ENCODE results near the gene MIR17HG.

The MIR17HG gene

GRCh38 chr13:91361755-91362271 is 14.3 kb downstream of the MIR17HG start:
- H3K27ac ChIP-seq, result no peak overlapping the region
- no peak overlapping the region for H3K4me3 ChIP-seq

- H3K27ac ChIP-seq, result no peak overlapping the region
- no peak overlapping the region for H3K4me3 ChIP-seq
Measured at GRCh38 chr13:91362908-91363307, 15.4 kb downstream of the MIR17HG start.

- Histone ChIP-seq H3K4me3 (no peak overlapping the region), H3K27ac (no peak overlapping the region)
Measured at GRCh38 chr13:91368101-91368500, 20.6 kb downstream of the MIR17HG start.

DNA sequence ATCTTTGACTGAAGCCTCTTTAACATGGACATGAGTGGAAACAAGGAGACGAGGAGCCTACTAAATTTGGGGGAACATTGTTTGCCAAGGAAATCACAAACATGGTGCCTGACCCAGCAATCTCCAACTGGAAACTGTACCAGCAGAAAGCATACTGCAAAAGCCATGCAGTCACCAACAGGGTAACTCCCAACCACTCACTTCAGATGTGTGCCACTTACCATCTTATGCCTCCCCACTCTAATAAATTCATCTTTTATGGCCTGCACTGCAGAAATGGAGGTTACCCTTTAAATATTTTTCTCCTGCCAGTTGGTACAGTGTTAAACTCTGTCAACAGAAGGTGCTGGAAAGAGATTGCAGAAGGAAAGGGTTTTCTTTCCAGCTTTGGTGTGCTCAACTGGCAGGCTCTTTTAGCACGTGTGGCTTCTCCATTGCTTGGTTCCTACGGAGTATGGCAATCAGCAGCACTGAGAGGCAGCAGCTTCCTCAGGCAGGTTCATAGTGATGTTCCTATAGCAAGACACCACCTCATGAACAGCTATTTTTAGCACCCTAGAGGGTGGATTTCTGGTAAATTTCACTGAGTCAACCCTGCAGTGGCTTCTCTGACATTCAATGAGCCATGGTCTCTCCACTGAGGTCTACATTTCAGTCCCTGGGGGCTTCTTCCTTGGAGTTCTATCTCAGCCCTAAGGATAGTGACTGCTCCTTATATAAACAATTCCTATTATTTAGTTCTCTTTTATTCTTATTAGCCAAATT is 21.4 kb downstream of the MIR17HG start:
- H3K4me3 ChIP-seq, result no peak overlapping the region
- H3K27ac ChIP-seq, result no peak overlapping the region

- H3K27ac ChIP-seq, result no peak overlapping the region
- no peak overlapping the region for H3K4me3 ChIP-seq
Measured at GRCh38 chr13:91369441-91369831, 21.9 kb downstream of the MIR17HG start.

DNA sequence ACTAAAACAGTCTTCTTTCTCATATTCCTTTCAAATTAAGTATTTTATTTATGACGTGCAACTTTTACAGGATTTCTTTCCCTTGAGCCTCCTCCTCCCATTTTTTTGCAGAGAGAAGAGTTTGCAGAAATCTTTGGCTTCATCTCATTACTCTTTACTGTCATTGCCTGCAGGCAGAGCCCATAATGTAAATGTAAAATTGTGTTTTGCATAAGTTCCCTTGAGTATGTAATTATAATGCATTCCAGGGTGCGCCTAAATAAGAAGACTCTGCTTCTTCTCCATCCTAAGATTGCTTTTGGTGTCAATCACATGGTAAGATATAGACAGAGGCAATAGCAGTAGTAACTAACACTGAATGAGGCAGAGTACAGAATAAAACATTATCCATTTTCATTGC is 23.0 kb downstream of the MIR17HG start:
- Histone ChIP-seq H3K27ac (no peak overlapping the region), H3K4me3 (no peak overlapping the region)

GRCh38 chr13:91372911-91373310 is 25.4 kb downstream of the MIR17HG start:
- no peak overlapping the region for H3K4me3 ChIP-seq
- H3K27ac ChIP-seq, result no peak overlapping the region

DNA sequence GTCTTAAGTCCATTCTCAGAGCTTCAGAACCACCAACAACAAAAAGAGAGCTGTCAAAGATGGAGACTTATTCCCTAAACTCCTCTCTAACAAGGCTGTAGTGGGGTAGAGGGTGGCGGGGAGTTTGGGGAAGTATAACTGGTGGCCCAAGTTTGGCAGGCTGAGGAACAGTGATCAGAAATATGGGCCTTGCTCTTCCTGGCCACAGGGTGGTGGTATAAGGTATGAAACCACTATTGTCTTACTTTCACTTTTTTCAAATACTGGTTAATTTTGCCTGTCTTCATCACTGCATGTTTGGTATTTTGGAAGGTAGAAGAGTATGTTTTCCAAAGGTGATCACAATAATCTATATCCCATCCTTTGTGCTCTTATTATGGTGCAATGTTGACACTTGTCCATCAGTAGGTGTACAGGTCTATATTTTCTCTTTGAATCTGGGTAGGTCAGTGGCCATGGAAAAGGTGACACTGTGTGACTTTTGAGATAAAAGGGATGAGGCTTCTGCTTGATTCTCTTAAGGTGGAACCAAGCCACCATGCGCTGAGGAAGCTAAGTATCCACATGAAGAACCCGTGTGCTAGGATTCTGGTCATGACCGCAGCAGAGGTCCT is 27.7 kb downstream of the MIR17HG start:
- H3K27ac ChIP-seq, result no peak overlapping the region
- H3K4me3 ChIP-seq, result no peak overlapping the region

GRCh38 chr13:91381371-91381770 is 33.9 kb downstream of the MIR17HG start:
- no peak overlapping the region for H3K4me3 ChIP-seq
- no peak overlapping the region for H3K27ac ChIP-seq

DNA sequence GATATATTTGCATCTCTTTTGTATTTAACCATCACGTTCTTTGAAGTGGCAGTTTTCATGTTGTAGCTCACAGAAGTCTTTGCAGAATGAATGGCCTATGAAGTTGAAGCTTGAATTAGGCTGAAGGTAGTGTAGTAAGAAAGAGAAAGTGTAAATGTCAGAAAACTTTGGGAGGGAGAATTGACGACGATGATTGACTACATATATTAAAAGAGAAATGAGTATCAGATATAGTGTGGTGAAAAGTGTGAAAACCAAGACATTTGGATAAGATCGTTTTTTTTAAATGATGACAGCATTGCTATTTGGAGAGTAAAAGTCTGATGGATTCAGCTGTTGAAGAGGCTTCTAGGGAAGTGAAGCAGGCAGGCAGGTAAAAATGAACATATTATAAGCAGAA is 36.3 kb downstream of the MIR17HG start:
- Histone ChIP-seq H3K27ac (no peak overlapping the region), H3K4me3 (no peak overlapping the region)

GRCh38 chr13:91384896-91385295 is 37.4 kb downstream of the MIR17HG start:
- Histone ChIP-seq H3K27ac (no peak overlapping the region), H3K4me3 (no peak overlapping the region)

GRCh38 chr13:91389186-91389585 is 41.7 kb downstream of the MIR17HG start:
- no peak overlapping the region for H3K27ac ChIP-seq

GRCh38 chr13:91397595-91397994 is 50.1 kb downstream of the MIR17HG start:
- Histone ChIP-seq H3K4me3 (no peak overlapping the region), H3K27ac (no peak overlapping the region)

More at GRCh38 chr13:91389186-91389585, 41.7 kb downstream of the MIR17HG start:
- H3K4me3 ChIP-seq, result no peak overlapping the region

DNA sequence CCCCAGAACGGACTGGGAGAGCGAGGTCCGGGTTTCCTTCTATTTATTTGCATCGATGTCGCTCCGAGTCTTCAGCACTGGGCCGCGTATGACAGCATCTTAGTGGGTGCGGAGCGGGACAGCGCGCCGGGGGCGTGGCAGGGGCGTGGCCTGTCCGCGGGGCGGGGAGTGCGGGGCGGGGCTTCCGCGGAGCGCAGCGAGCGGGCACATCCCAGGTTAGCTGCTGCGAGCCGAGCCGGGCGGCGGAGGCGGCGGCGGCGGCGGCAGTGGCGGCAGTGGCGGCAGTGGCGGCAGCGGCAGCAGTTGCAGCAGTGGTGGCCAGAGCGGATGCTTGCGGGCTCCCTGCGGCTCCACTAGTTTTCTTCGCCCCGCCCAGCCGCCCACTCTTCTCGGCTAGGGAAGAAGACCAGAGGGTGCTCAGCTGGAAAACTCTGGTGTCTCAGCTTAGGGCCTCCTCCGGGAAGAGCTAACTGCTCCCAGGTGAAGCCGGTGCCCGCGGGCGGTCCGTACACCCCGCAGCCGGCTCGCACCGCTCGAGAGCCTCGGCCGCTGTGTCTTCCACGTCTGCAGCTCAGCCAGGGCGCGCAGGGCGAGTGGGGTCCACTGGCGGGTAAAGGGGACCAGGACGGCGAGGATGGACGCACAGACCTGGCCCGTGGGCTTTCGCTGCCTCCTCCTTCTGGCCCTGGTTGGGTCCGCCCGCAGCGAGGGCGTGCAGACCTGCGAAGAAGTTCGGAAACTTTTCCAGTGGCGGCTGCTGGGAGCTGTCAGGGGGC is 51.1 kb downstream of the MIR17HG start, which contains the start of gene GPC5:
Gene GPC5 (plus strand): TSS at position 209 of the 776 bp plus-strand sequence.
- Histone ChIP-seq H3K27ac (no peak within 1 kb of the TSS), H3K4me3 (peak within 1 kb of the TSS; percentile 20 to 46 (median 29))

DNA sequence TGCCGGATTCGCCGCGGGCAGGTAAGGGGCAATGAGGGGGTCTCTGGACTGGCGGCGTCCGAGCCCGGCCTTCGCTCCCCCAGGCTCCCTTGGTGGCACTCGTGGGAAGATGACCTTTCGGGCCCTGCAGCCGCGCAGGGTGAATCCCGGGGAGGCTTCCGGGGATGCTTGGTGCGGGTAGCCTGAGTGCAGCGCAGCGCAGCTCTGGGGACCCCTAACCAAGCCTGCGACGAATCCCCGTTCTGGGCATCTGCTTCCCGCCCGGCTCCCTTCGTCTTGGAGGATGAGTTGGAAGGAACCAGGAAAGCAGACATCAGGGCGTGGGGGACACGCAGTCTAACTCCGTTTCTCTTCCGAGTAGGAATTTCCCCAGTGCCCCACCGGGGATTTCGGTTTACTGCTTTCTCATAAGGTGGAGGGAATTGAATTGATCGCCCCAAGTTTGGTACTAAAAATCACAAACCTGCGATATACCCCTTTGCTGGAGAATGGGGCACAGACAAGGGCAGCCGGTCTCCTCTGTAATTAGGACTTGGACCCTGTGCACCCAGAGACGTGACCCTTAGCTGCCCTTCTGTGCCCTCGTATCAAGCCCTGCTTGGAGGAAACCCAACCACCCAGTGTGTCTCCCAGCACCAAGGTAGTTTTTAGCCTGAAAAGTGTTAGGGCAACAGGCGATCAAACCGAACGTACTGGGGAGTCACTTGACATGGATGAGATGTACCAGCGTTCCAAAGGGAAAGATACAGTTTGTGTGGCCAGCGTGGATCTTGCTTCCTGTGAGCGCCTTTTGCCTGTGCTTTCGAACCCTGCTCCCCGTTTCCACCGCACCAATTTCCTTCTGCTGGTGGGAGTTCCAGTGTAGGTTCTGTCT is 51.9 kb downstream of the MIR17HG start:
- H3K27ac ChIP-seq, result no peak overlapping the region
- peak overlapping the region in 6 of 7 experiments; percentile 20 to 46 (median 31) for H3K4me3 ChIP-seq

- Histone ChIP-seq H3K27ac (no peak overlapping the region), H3K4me3 (no peak overlapping the region)
Measured at GRCh38 chr13:91400063-91400399, 52.5 kb downstream of the MIR17HG start.

DNA sequence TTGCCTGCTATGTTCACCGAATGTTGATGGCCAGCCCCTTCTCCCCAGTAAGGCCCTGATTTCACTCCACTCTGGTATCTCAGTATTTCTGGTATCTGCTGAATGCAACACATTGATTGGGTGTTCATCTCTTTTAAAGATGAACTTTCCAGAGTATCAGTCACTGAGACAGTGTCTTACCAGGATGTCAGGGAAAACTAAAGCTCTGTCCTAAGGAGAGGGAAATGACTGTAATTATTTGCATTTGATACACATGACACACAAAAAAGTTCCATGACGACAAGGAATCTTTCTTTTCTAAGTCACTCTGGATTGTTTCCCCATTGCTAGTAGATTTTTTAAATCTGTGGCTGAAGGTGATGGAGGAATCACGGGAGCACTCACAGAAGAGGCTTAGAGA is 53.2 kb downstream of the MIR17HG start:
- Histone ChIP-seq H3K27ac (no peak overlapping the region), H3K4me3 (no peak overlapping the region)

- Histone ChIP-seq H3K27ac (no peak overlapping the region), H3K4me3 (no peak overlapping the region)
Measured at GRCh38 chr13:91401920-91402319, 54.4 kb downstream of the MIR17HG start.
